GM18526 (cell line): ENCODE results near the gene SLC39A3.
A peak's percentile ranks its signal among the peaks of the same experiment; 100 is the strongest.

Source experiments
- POLR2A ChIP-seq: IDR thresholded peaks from 3 replicates; pipeline ENCODE4 v1.6.1; 2011; ENCODE audit not compliant: insufficient read length; ENCODE audit errors: extremely low read depth

The SLC39A3 gene

GRCh38 chr19:2711172-2711874 is 28.5 kb downstream of the SLC39A3 start:
- TF ChIP-seq POLR2A, result no peak

GRCh38 chr19:2706251-2706650 is 33.6 kb downstream of the SLC39A3 start:
- TF ChIP-seq POLR2A, result no peak

- TF ChIP-seq POLR2A, result no peak
Measured at GRCh38 chr19:2703691-2704216, 36.1 kb downstream of the SLC39A3 start.

- no peak for TF ChIP-seq POLR2A
Measured at GRCh38 chr19:2703077-2703437, 36.8 kb downstream of the SLC39A3 start.

- peak; percentile 72 for TF ChIP-seq POLR2A
Measured at GRCh38 chr19:2702170-2703076, 37.4 kb downstream of the SLC39A3 start, which contains the start of gene GNG7. Gene GNG7, minus strand, starts transcription at chr19:2702694. Its CDS starts 182,006 bp downstream, at chr19:2520688.

- TF ChIP-seq POLR2A, result no peak
Measured at GRCh38 chr19:2701361-2702169, 38.3 kb downstream of the SLC39A3 start.

- TF ChIP-seq POLR2A, result no peak
Measured at GRCh38 chr19:2700660-2701360, 39.0 kb downstream of the SLC39A3 start.

GRCh38 chr19:2699413-2700140 is 40.2 kb downstream of the SLC39A3 start:
- no peak for TF ChIP-seq POLR2A

- no peak for TF ChIP-seq POLR2A
Measured at GRCh38 chr19:2694196-2694595, 45.6 kb downstream of the SLC39A3 start.

GRCh38 chr19:2693492-2694160 is 46.2 kb downstream of the SLC39A3 start:
- no peak for TF ChIP-seq POLR2A

- no peak for TF ChIP-seq POLR2A
Measured at GRCh38 chr19:2691951-2692350, 47.9 kb downstream of the SLC39A3 start.

- no peak for TF ChIP-seq POLR2A
Measured at GRCh38 chr19:2690856-2691255, 49.0 kb downstream of the SLC39A3 start.

- TF ChIP-seq POLR2A, result no peak
Measured at GRCh38 chr19:2686360-2686759, 53.5 kb downstream of the SLC39A3 start.
